Cerebellar nuclear complex (tissue), 1 donor: ENCODE data around the gene GLRX.

Experiments
- DNase-seq, 2 experiments: peaks; one replicate each; lab custom pipeline; 2025; lab: John Stamatoyannopoulos, UW

The GLRX gene

GRCh38 chr5:95780597-95780996, 41.9 kb downstream of the GLRX start:
- DNase-seq = no peak

DNA sequence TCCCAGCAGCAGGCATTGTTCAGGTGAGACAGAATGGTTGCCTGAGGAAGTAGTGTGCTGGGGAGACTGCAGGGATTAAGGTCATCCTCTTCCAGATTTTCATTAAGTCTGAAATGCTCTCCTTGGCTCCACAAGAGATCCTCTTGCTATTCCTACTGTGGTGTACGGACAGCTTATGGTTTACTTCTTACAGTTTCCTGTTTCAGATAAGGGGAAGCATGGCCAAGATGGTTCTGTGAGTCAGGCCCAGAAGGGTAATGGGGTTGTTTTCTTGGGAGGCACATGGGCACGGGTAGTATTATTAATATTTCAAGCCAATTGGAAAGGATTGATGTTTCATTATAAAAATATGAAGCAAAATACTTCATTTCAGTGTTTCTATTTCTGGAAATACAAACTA, 42.9 kb downstream of the GLRX start:
- DNase-seq = no peak

GRCh38 chr5:95778713-95779436, 43.7 kb downstream of the GLRX start:
- DNase-seq = no peak

GRCh38 chr5:95777441-95777840, 45.1 kb downstream of the GLRX start:
- DNase-seq = no peak

DNA sequence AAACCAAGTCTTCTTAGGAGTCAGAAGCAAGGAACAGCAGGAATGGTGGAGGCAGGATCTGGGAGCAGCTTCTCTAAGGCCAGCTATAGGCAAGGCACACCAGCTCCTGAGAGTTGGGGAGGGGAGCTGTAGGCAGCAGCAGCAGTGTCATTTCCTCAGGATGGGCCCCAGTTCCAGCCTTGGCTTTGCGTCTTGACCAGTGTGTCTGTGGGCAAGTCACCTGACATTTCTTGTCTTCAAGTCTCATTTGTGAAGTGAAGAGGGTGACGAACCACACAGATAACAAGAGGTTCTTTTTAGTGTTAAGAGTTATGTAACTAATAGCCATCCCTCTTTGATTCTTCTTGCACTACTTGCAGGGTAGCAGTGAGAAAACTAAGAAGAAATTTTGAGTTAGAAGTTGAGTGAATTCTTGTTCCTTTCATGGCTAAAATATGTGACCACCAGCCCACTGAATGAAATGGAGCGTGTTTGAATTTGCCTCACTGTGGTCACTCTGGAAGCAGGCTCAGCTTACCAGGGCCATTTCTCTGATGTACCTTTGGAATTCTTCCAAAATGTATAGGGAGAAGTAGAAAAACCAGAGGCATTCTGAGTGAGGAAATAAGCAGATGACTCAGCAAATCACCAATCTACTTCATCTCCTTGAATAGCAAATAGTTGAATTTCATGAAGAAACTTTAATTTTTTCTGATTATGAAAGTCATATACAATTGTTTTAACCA, 49.0 kb downstream of the GLRX start:
- no peak for DNase-seq

GRCh38 chr5:95771892-95772291, 50.6 kb downstream of the GLRX start:
- no peak for DNase-seq

- no peak for DNase-seq
These were observed 51.5 kb downstream of the GLRX start for GRCh38 chr5:95770830-95771708.

DNA sequence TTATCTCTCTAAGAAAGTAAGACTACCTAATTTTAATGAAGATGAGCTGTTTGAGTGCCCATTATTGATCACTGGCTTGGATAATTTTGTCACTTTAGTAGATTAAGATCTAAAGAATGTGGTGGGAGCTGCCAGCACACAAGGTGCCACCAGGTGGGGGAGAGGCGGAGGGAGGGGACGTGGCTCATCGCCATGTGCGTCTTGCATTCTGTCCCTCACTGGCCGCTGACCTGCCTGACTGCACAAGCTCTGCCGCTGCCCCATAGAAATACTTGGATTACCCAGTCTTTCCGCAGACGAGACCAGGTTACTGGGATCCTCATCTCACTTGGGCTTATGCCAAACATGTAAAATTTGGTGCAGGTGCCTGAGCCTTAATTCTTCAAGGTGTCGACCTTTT, 53.8 kb downstream of the GLRX start:
- no peak for DNase-seq

DNA sequence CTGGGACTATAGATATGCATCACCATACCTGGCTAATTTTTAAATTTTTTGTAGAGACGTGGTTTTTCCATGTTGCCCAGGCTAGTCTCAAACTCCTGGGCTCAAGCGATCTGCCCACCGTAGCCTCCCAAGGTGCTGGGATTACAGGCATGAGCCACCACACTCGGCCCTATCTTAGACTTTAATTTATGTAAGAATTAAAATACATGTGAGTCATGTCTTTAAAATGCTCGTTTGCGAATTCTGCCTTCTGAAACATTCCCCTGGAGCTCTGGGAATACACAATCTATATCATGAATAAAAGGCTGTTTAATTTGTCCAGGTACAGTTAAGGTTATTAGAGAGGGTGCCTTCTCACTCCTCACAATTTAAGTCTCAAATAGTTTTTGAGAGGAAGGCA, 58.6 kb downstream of the GLRX start:
- DNase-seq = no peak
